ENCODE results near the gene SVOPL.

The SVOPL gene

GRCh38 chr7:138563808-138564207 is 137.4 kb downstream of the SVOPL start:
- DNase-seq (ENCODE audit: low spot score): no peak

- DNase-seq (ENCODE audit: low spot score): no peak
These were observed 141.7 kb downstream of the SVOPL start for GRCh38 chr7:138559448-138559847.

- no peak for DNase-seq (ENCODE audit: low spot score)
These were observed 144.2 kb downstream of the SVOPL start for GRCh38 chr7:138556771-138557484.

GRCh38 chr7:138555684-138556083 is 145.5 kb downstream of the SVOPL start:
- DNase-seq (ENCODE audit: low spot score): no peak

GRCh38 chr7:138554674-138555073 is 146.5 kb downstream of the SVOPL start:
- no peak for DNase-seq (ENCODE audit: low spot score)

- no peak for DNase-seq (ENCODE audit: low spot score)
These were observed 147.4 kb downstream of the SVOPL start for GRCh38 chr7:138553805-138554204.

GRCh38 chr7:138551102-138551501 is 150.1 kb downstream of the SVOPL start:
- no peak for DNase-seq (ENCODE audit: low spot score)

GRCh38 chr7:138550337-138550736 is 150.8 kb downstream of the SVOPL start:
- DNase-seq (ENCODE audit: low spot score): no peak

- no peak for DNase-seq (ENCODE audit: low spot score)
These were observed 152.1 kb downstream of the SVOPL start for GRCh38 chr7:138549082-138549481.

- no peak for DNase-seq (ENCODE audit: low spot score)
These were observed 154.3 kb downstream of the SVOPL start for GRCh38 chr7:138546829-138547228.

- DNase-seq (ENCODE audit: low spot score): no peak
These were observed 155.0 kb downstream of the SVOPL start for GRCh38 chr7:138546064-138546619.

GRCh38 chr7:138545123-138545522 is 156.0 kb downstream of the SVOPL start:
- DNase-seq (ENCODE audit: low spot score): no peak

All from HuH-7 (cell line).